NT2/D1 (cell line): ENCODE data around the gene RAB28.

Source experiments
- SUZ12 ChIP-seq: IDR thresholded peaks from 2 replicates; pipeline ENCODE4 v1.6.1; 2011; ENCODE audit not compliant: insufficient read length, insufficient read depth; ENCODE audit errors: extremely low read depth
- YY1 ChIP-seq: IDR thresholded peaks from 2 replicates; pipeline ENCODE4 v1.6.1; 2011; ENCODE audit not compliant: insufficient read length, insufficient read depth
- ZNF274 ChIP-seq: IDR thresholded peaks from 2 replicates; pipeline ENCODE4 v1.6.1; 2011; ENCODE audit warnings: mild to moderate bottlenecking, low read depth, low read length

GRCh38 chr4:13368217-13368616, 115.9 kb downstream of the RAB28 start:
- TF ChIP-seq ZNF274 (no peak), YY1 (no peak), SUZ12 (no peak)
